HEK293 (cell line): ENCODE results near the gene LECT2.

Experiments used
- CTCF ChIA-PET: fragments of 350-600 bp; formaldehyde crosslinking; extraction: SDS; loops from one replicate; lab custom pipeline; 2021; ENCODE audit warnings: antibody characterized with exemption; lab: Yijun Ruan, JAX
- POLR2A ChIA-PET: fragments of 300-600 bp; formaldehyde crosslinking; extraction: SDS; loops from one replicate; lab custom pipeline; 2020; ENCODE audit warnings: antibody characterized with exemption, inconsistent platforms; lab: Yijun Ruan, JAX
- H3K27ac ChIP-seq: fragments of 200-500 bp; sonication (Bioruptor generic); 2 replicates; pipeline ENCODE4 v1.5.1; 2014; ENCODE audit warnings: low read depth, low read length, control low read depth, inconsistent platforms; ENCODE audit errors: extremely low read depth
- H3K36me3 ChIP-seq, 2 experiments: fragments of 200-500 bp in 1 of 2; sonication (Bioruptor generic) in 1 of 2; 1 replicate in 1 of 2; 2 replicates in 1 of 2; pipeline ENCODE4 v1.5.1; 2014 to 2017; ENCODE audit warnings: inconsistent platforms in 2 of 2, low read length in 2 of 2; ENCODE audit not compliant: control insufficient read depth in 2 of 2, insufficient read depth in 1 of 2
- H3K4me1 ChIP-seq: fragments of 200-500 bp; sonication (Bioruptor generic); 2 replicates; pipeline ENCODE4 v1.5.1; 2014; ENCODE audit warnings: mild to moderate bottlenecking, low read length, inconsistent platforms; ENCODE audit not compliant: control insufficient read depth, insufficient read depth
- H3K4me3 ChIP-seq: 2 replicates; pipeline ENCODE4 v1.5.1; 2011; ENCODE audit warnings: low read depth, mild to moderate bottlenecking, control low read depth, low read length, moderate library complexity
- H3K9me3 ChIP-seq: fragments of 200-500 bp; sonication (Bioruptor generic); 2 replicates; pipeline ENCODE4 v1.5.1; 2014; ENCODE audit warnings: low read depth, low read length, inconsistent platforms; ENCODE audit not compliant: control insufficient read depth, insufficient read depth
- HOXC10 ChIP-seq: sonication (generic); formaldehyde crosslinking; IDR thresholded peaks from 2 replicates; pipeline ENCODE4 v1.8.1; 2023; ENCODE audit warnings: mild to moderate bottlenecking, missing genetic modification reagents
- KLF9 ChIP-seq: fragments of 450-650 bp; formaldehyde crosslinking; IDR thresholded peaks from 2 replicates; pipeline ENCODE4 v1.5.1; 2016; ENCODE audit warnings: missing biosample characterization, missing genetic modification characterization, low read depth
- MYNN ChIP-seq: fragments of 450-650 bp; formaldehyde crosslinking; IDR thresholded peaks from 2 replicates; pipeline ENCODE4 v1.5.1; 2016; ENCODE audit warnings: missing biosample characterization, missing genetic modification characterization, borderline replicate concordance
- MZF1 ChIP-seq: fragments of 450-650 bp; formaldehyde crosslinking; IDR thresholded peaks from 2 replicates; pipeline ENCODE4 v1.5.1; 2017; ENCODE audit warnings: missing biosample characterization, missing genetic modification characterization, borderline replicate concordance
- SP2 ChIP-seq: fragments of 450-650 bp; formaldehyde crosslinking; IDR thresholded peaks from 2 replicates; pipeline ENCODE4 v1.5.1; 2016; ENCODE audit warnings: missing biosample characterization, missing genetic modification characterization
- ZFP37 ChIP-seq: fragments of 450-650 bp; formaldehyde crosslinking; IDR thresholded peaks from 2 replicates; pipeline ENCODE4 v1.5.1; 2016; ENCODE audit warnings: missing biosample characterization, missing genetic modification characterization
- ZNF132 ChIP-seq: fragments of 450-650 bp; formaldehyde crosslinking; IDR thresholded peaks from 2 replicates; pipeline ENCODE4 v1.5.1; 2017; ENCODE audit warnings: missing biosample characterization, missing genetic modification characterization, borderline replicate concordance
- ZNF362 ChIP-seq: fragments of 450-650 bp; formaldehyde crosslinking; IDR thresholded peaks from 2 replicates; pipeline ENCODE4 v1.5.1; 2016; ENCODE audit warnings: missing biosample characterization, missing genetic modification characterization
- ZNF510 ChIP-seq: fragments of 450-650 bp; formaldehyde crosslinking; IDR thresholded peaks from 2 replicates; pipeline ENCODE4 v1.5.1; 2018; ENCODE audit warnings: mild to moderate bottlenecking, missing genetic modification characterization, missing biosample characterization; ENCODE audit not compliant: insufficient replicate concordance
- ZNF548 ChIP-seq: fragments of 450-650 bp; formaldehyde crosslinking; IDR thresholded peaks from 2 replicates; pipeline ENCODE4 v1.5.1; 2016; ENCODE audit warnings: missing biosample characterization, missing genetic modification characterization
- ZNF549 ChIP-seq: fragments of 450-650 bp; IDR thresholded peaks from 2 replicates; pipeline ENCODE4 v1.5.1; 2018; ENCODE audit warnings: missing biosample characterization, missing genetic modification characterization, mild to moderate bottlenecking, inconsistent platforms, moderate library complexity
- ZNF623 ChIP-seq: fragments of 450-650 bp; formaldehyde crosslinking; IDR thresholded peaks from 2 replicates; pipeline ENCODE4 v1.5.1; 2016; ENCODE audit warnings: missing biosample characterization, missing genetic modification characterization
- ZNF768 ChIP-seq: fragments of 450-650 bp; formaldehyde crosslinking; IDR thresholded peaks from 2 replicates; pipeline ENCODE4 v1.5.1; 2018; ENCODE audit warnings: missing biosample characterization, mild to moderate bottlenecking, missing genetic modification characterization
- TF ChIP-seq, protein P1 (sequence below): fragments of 450-650 bp; formaldehyde crosslinking; IDR thresholded peaks from 2 replicates; pipeline ENCODE4 v1.5.1; 2016; ENCODE audit warnings: missing biosample characterization, missing genetic modification characterization
- TF ChIP-seq, protein P2 (sequence below): fragments of 450-650 bp; formaldehyde crosslinking; IDR thresholded peaks from 2 replicates; pipeline ENCODE4 v1.5.1; 2016; ENCODE audit warnings: missing biosample characterization, missing genetic modification characterization
- TF ChIP-seq, protein P3 (sequence below): fragments of 450-650 bp; formaldehyde crosslinking; IDR thresholded peaks from 2 replicates; pipeline ENCODE4 v1.5.1; 2016; ENCODE audit warnings: missing biosample characterization, missing genetic modification characterization
- TF ChIP-seq, protein P4 (sequence below): fragments of 450-650 bp; formaldehyde crosslinking; IDR thresholded peaks from 2 replicates; pipeline ENCODE4 v1.5.1; 2017; ENCODE audit warnings: missing biosample characterization, missing genetic modification characterization

The LECT2 gene

DNA sequence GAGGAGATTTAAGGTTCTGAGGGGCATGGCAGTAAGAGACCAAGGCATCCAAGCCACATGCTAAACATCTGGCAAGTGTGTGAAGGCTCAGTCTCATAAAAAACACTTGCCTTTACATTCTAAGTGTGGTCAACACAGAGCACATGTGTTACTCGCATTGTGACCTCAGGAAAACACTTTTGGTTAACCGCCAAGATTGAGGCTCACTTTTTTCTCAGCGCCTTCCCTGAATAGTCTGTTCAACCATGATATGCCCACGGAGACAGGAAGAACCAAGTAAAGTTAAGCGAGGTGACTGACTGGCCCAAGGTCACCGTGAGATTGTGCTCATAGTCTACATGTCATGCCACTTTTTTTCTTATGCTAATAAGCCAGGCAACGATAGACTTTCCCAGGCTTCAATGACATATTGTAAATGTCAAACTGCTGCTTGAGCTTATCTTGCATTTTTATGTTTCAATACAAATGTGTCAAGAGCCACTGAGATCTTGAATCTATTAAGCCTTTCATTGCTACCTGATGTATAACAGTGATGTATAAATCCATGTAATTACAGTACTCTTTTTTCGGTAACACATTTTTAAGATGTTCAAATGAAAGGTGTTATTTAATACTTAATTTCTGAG lies 38.0 kb downstream of the LECT2 start:
- H3K9me3 ChIP-seq = no peaks in the 10 kb centered on the region
- ChIA-PET POLR2A (no interaction called here), CTCF (interaction anchor here (0.6 to 1.1 kb wide), 2 partner anchors 24 to 1058 kb away, joined by 3 read pairs; no protein-coding TSS in a partner anchor)
- no peak overlapping the region for H3K27ac ChIP-seq
- TF ChIP-seq ZNF623 (tag by site-specific recombination) (no peak), ZFP37 (tag by site-specific recombination) (no peak), ZNF548 (tag by site-specific recombination) (no peak)
- H3K36me3 ChIP-seq = no peaks in the 10 kb centered on the region
- H3K4me1 ChIP-seq = 0 out of 2 replicates have a peak, but pooled peaks cover 6% of the 10 kb centered on the region
- H3K4me3 ChIP-seq = no peak overlapping the region

GRCh38 chr5:135915466-135916001 lies 39.2 kb downstream of the LECT2 start:
- ChIA-PET POLR2A (no interaction called here), CTCF (interaction anchor here (0.7 to 1.1 kb wide), 2 partner anchors 23 to 296 kb away, joined by 3 read pairs; no protein-coding TSS in a partner anchor)
- no peak overlapping the region for H3K27ac ChIP-seq

More at GRCh38 chr5:135915466-135916001, 39.2 kb downstream of the LECT2 start:
- TF ChIP-seq, protein P1, sequence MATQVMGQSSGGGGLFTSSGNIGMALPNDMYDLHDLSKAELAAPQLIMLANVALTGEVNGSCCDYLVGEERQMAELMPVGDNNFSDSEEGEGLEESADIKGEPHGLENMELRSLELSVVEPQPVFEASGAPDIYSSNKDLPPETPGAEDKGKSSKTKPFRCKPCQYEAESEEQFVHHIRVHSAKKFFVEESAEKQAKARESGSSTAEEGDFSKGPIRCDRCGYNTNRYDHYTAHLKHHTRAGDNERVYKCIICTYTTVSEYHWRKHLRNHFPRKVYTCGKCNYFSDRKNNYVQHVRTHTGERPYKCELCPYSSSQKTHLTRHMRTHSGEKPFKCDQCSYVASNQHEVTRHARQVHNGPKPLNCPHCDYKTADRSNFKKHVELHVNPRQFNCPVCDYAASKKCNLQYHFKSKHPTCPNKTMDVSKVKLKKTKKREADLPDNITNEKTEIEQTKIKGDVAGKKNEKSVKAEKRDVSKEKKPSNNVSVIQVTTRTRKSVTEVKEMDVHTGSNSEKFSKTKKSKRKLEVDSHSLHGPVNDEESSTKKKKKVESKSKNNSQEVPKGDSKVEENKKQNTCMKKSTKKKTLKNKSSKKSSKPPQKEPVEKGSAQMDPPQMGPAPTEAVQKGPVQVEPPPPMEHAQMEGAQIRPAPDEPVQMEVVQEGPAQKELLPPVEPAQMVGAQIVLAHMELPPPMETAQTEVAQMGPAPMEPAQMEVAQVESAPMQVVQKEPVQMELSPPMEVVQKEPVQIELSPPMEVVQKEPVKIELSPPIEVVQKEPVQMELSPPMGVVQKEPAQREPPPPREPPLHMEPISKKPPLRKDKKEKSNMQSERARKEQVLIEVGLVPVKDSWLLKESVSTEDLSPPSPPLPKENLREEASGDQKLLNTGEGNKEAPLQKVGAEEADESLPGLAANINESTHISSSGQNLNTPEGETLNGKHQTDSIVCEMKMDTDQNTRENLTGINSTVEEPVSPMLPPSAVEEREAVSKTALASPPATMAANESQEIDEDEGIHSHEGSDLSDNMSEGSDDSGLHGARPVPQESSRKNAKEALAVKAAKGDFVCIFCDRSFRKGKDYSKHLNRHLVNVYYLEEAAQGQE (tag by site-specific recombination) = no peak
- TF ChIP-seq ZNF510 (tag by site-specific recombination) (no peak), MYNN (tag by site-specific recombination) (no peak), MZF1 (tag by site-specific recombination) (no peak), ZNF549 (tag by site-specific recombination) (no peak), SP2 (no peak), ZNF768 (tag by site-specific recombination) (no peak), HOXC10 (no peak), ZNF132 (no peak), ZNF623 (tag by site-specific recombination) (no peak), ZNF362 (tag by site-specific recombination) (no peak), KLF9 (tag by site-specific recombination) (no peak)
- TF ChIP-seq, protein P2, sequence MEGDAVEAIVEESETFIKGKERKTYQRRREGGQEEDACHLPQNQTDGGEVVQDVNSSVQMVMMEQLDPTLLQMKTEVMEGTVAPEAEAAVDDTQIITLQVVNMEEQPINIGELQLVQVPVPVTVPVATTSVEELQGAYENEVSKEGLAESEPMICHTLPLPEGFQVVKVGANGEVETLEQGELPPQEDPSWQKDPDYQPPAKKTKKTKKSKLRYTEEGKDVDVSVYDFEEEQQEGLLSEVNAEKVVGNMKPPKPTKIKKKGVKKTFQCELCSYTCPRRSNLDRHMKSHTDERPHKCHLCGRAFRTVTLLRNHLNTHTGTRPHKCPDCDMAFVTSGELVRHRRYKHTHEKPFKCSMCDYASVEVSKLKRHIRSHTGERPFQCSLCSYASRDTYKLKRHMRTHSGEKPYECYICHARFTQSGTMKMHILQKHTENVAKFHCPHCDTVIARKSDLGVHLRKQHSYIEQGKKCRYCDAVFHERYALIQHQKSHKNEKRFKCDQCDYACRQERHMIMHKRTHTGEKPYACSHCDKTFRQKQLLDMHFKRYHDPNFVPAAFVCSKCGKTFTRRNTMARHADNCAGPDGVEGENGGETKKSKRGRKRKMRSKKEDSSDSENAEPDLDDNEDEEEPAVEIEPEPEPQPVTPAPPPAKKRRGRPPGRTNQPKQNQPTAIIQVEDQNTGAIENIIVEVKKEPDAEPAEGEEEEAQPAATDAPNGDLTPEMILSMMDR (tag by site-specific recombination) = no peak
- TF ChIP-seq, protein P3, sequence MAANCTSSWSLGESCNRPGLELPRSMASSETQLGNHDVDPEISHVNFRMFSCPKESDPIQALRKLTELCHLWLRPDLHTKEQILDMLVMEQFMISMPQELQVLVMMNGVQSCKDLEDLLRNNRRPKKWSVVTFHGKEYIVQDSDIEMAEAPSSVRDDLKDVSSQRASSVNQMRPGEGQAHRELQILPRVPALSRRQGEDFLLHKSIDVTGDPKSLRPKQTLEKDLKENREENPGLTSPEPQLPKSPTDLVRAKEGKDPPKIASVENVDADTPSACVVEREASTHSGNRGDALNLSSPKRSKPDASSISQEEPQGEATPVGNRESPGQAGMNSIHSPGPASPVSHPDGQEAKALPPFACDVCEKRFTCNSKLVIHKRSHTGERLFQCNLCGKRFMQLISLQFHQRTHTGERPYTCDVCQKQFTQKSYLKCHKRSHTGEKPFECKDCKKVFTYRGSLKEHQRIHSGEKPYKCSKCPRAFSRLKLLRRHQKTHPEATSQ (tag by site-specific recombination) = no peak
- TF ChIP-seq, protein P4, sequence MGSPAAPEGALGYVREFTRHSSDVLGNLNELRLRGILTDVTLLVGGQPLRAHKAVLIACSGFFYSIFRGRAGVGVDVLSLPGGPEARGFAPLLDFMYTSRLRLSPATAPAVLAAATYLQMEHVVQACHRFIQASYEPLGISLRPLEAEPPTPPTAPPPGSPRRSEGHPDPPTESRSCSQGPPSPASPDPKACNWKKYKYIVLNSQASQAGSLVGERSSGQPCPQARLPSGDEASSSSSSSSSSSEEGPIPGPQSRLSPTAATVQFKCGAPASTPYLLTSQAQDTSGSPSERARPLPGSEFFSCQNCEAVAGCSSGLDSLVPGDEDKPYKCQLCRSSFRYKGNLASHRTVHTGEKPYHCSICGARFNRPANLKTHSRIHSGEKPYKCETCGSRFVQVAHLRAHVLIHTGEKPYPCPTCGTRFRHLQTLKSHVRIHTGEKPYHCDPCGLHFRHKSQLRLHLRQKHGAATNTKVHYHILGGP (tag by site-specific recombination) = no peak
- Histone ChIP-seq H3K4me1 (no peaks in the 10 kb centered on the region), H3K4me3 (no peak overlapping the region), H3K36me3 (no peaks in the 10 kb centered on the region), H3K9me3 (no peaks in the 10 kb centered on the region)
